ENCODE data around the gene KCTD15.

- TF ChIP-seq POLR2AphosphoS5 (IDR thresholded peaks at IDR 0.05; ENCODE audit: low read depth, low read length) (no peak), POLR2A (IDR thresholded peaks at IDR 0.05; ENCODE audit: low read depth, low read length) (no peak), TAF1 (IDR thresholded peaks at IDR 0.05; ENCODE audit: borderline replicate concordance, low read depth, low read length) (no peak)
These were observed 35.2 kb downstream of the KCTD15 start for GRCh38 chr19:33831825-33832224.

All from GM12892 (cell line).